Sigmoid colon (tissue), 7 donors: ENCODE data around the gene OBSL1. TPM values are rescaled to one million over a fixed set of nuclear protein-coding genes. Genes with fewer than 3 reads are reported as not detected.

Experiments
- DNase-seq: peaks from one replicate; pipeline ENCODE4 v3.0.0-alpha.2; 2019
- H3K27ac ChIP-seq, 4 donors: fragments of 200-600 bp; sonication (generic); one replicate each; pipeline ENCODE4 v1.5.1; 2016 to 2019; ENCODE audit warnings: mild to moderate bottlenecking in 1 of 4
- H3K27me3 ChIP-seq, 3 donors: fragments of 200-600 bp; sonication (generic); one replicate each; pipeline ENCODE4 v1.5.1; 2019; ENCODE audit warnings: mild to moderate bottlenecking in 1 of 3
- H3K36me3 ChIP-seq, 4 donors: fragments of 200-600 bp; sonication (generic); one replicate each; pipeline ENCODE4 v1.5.1; 2016 to 2019
- H3K4me1 ChIP-seq, 4 donors: fragments of 200-600 bp; sonication (generic); one replicate each; pipeline ENCODE4 v1.5.1; 2017 to 2019
- H3K4me3 ChIP-seq, 4 donors: fragments of 200-600 bp; sonication (generic); one replicate each; pipeline ENCODE4 v1.5.1; 2017 to 2019; ENCODE audit warnings: mild to moderate bottlenecking in 2 of 4, moderate library complexity in 1 of 4
- H3K9me3 ChIP-seq, 4 donors: fragments of 200-600 bp in 3 of 4; sonication (generic) in 3 of 4; one replicate each; pipeline versions ENCODE4 v1.5.1 to v1.6.1; 2013 to 2019
- CTCF ChIP-seq, 4 experiments: fragments of 450-650 bp in 3 of 4; fragments of 200-600 bp in 1 of 4; IDR thresholded peaks; one replicate each; pipeline ENCODE4 v1.5.1; 2016 to 2019; ENCODE audit warnings: antibody characterized with exemption in 4 of 4, mild to moderate bottlenecking in 3 of 4, moderate library complexity in 2 of 4
- EP300 ChIP-seq, 4 donors: sonication (generic); formaldehyde crosslinking; IDR thresholded peaks; one replicate each; pipeline ENCODE4 v1.6.1; 2017; ENCODE audit warnings: antibody characterized with exemption in 4 of 4
- POLR2A ChIP-seq, 2 donors: fragments of 450-650 bp; IDR thresholded peaks; one replicate each; pipeline ENCODE4 v1.6.1; 2016; ENCODE audit warnings: antibody characterized with exemption in 2 of 2, mild to moderate bottlenecking in 2 of 2, moderate library complexity in 2 of 2
- POLR2AphosphoS5 ChIP-seq, 4 donors: sonication (generic); formaldehyde crosslinking; IDR thresholded peaks; one replicate each; pipeline ENCODE4 v1.6.1; 2017; ENCODE audit warnings: antibody characterized with exemption in 4 of 4
- WGBS, 2 donors: extraction: QIAGEN DNeasy Blood & Tissue Kit; methylation state at CpG; one replicate each; pipeline ENCODE4 v1.1.7; 2013; 5-methylcytosine and 5-hydroxymethylcytosine counted together
- intact Hi-C: fragments of 100-400 bp; cut with DNase I; formaldehyde crosslinking; loops from one replicate; pipeline ENCODE4 v1.15.1; 2023
- polyA plus RNA-seq, 3 donors: library from polyadenylated mRNA; stranded (reverse); fragments of 200-250 nt; gene quantifications; one replicate each; pipeline ENCODE4 v1.2.3, GENCODE V29; 2013
- total RNA-seq, 4 donors: library from RNA; depleted of rRNA; stranded (reverse); fragments of >200 nt; gene quantifications; one replicate each; pipeline ENCODE4 v1.1.0, GENCODE V29; 2016
- donor health status: healthy with polysubstance abuse.
- donor health status: Bipolar disorder and iron deficiency.
- donor health status: healthy.

Gene OBSL1
- total and polyA plus RNA-seq, 7 donors: 2.8 to 83.6 (median 34.6) TPM

GRCh38 chr2:219557320-219557719, 14.0 kb downstream of the OBSL1 start:
- H3K9me3 ChIP-seq: no peaks in the 10 kb centered on the region
- no peak overlapping the region for H3K4me3 ChIP-seq
- no peak for DNase-seq
- intact Hi-C loops: no loop called here
- peaks cover 0 to 15% (median 11%) of the 10 kb centered on the region in 4 donors for H3K4me1 ChIP-seq
- WGBS, 2 donors: 91 to 92% methylated on average over 21 of the region's 21 CpGs
- no peak overlapping the region for H3K27ac ChIP-seq
- TF ChIP-seq CTCF (IDR thresholded peaks at IDR 0.05): no peak
- no peak for TF ChIP-seq EP300 (IDR thresholded peaks at IDR 0.05)
- TF ChIP-seq POLR2AphosphoS5 (IDR thresholded peaks at IDR 0.05): no peak
- TF ChIP-seq POLR2A (IDR thresholded peaks at IDR 0.05): no peak
- peaks cover 0 to 4% (median 0%) of the 10 kb centered on the region in 3 donors for H3K27me3 ChIP-seq
- H3K36me3 ChIP-seq: peaks cover 0 to 32% (median 2%) of the 10 kb centered on the region in 4 donors

GRCh38 chr2:219556413-219556812, 14.9 kb downstream of the OBSL1 start:
- H3K27me3 ChIP-seq: peaks cover 0 to 13% (median 0%) of the 10 kb centered on the region in 3 donors
- intact Hi-C loops: no loop called here
- H3K9me3 ChIP-seq: no peaks in the 10 kb centered on the region
- peaks cover 0 to 24% (median 0%) of the 10 kb centered on the region in 4 donors for H3K36me3 ChIP-seq
- H3K27ac ChIP-seq: no peak overlapping the region
- peaks cover 0 to 24% (median 20%) of the 10 kb centered on the region in 4 donors for H3K4me1 ChIP-seq
- no peak for DNase-seq
- TF ChIP-seq POLR2A (IDR thresholded peaks at IDR 0.05) (no peak), CTCF (IDR thresholded peaks at IDR 0.05) (no peak), POLR2AphosphoS5 (IDR thresholded peaks at IDR 0.05) (no peak)
- no peak overlapping the region for H3K4me3 ChIP-seq
- WGBS, 2 donors: 92 to 93% methylated on average over 19 of the region's 19 CpGs

- Histone ChIP-seq H3K9me3 (no peaks in the 10 kb centered on the region), H3K4me3 (no peak overlapping the region), H3K36me3 (peaks cover 0 to 24% (median 0%) of the 10 kb centered on the region in 4 donors), H3K27me3 (peaks cover 0 to 13% (median 0%) of the 10 kb centered on the region in 3 donors), H3K27ac (no peak overlapping the region), H3K4me1 (peaks cover 0 to 27% (median 24%) of the 10 kb centered on the region in 4 donors)
- intact Hi-C loops: no loop called here
- 95 to 97% methylated on average over 20 of the region's 20 CpGs for WGBS, 2 donors
- TF ChIP-seq EP300 (IDR thresholded peaks at IDR 0.05) (no peak), POLR2AphosphoS5 (IDR thresholded peaks at IDR 0.05) (no peak), CTCF (IDR thresholded peaks at IDR 0.05) (no peak), POLR2A (IDR thresholded peaks at IDR 0.05) (no peak)
- no peak for DNase-seq
These were observed 15.4 kb downstream of the OBSL1 start for GRCh38 chr2:219555956-219556355.

- Histone ChIP-seq H3K36me3 (peaks cover 0 to 24% (median 0%) of the 10 kb centered on the region in 4 donors), H3K9me3 (no peaks in the 10 kb centered on the region), H3K27ac (no peak overlapping the region), H3K4me3 (no peak overlapping the region), H3K27me3 (peaks cover 0 to 13% (median 0%) of the 10 kb centered on the region in 3 donors), H3K4me1 (peaks cover 0 to 27% (median 21%) of the 10 kb centered on the region in 4 donors)
- DNase-seq: no peak
- no peak for TF ChIP-seq POLR2AphosphoS5 (IDR thresholded peaks at IDR 0.05)
- no peak for TF ChIP-seq EP300 (IDR thresholded peaks at IDR 0.05)
- TF ChIP-seq CTCF (IDR thresholded peaks at IDR 0.05): no peak
- no peak for TF ChIP-seq POLR2A (IDR thresholded peaks at IDR 0.05)
- 90 to 95% methylated on average over 15 of the region's 15 CpGs for WGBS, 2 donors
- intact Hi-C loops: no loop called here
These were observed 17.0 kb downstream of the OBSL1 start for GRCh38 chr2:219554350-219554749.
